ENCODE results near the gene GRM4.

GRM4 gene

GRCh38 chr6:34070315-34071135 is 75.4 kb downstream of the GRM4 start:
- peak overlapping the region; percentile 19; the same call in 1 of the 2 replicates for H3K27ac ChIP-seq
- POLR2A ChIA-PET (ENCODE audit: low non-redundant PET) = no interaction called here
- CTCF ChIA-PET = interaction anchor here (0.7 kb wide), 1 partner anchor 15 kb away, joined by 3 read pairs; no protein-coding TSS in a partner anchor
- TF ChIP-seq CTCF (conservative IDR thresholded peaks at IDR 0.05; ENCODE audit: low read depth) = no peak
- peak; percentile 26 for DNase-seq (ENCODE audit: low spot score)

- POLR2A ChIA-PET (ENCODE audit: low non-redundant PET) = no interaction called here
- no peak overlapping the region; the same call in 1 of the 2 replicates for H3K27ac ChIP-seq
- TF ChIP-seq CTCF (conservative IDR thresholded peaks at IDR 0.05; ENCODE audit: low read depth) = no peak
- DNase-seq (ENCODE audit: low spot score) = no peak
- CTCF ChIA-PET = interaction anchor here (0.6 to 1.2 kb wide), 3 partner anchors 13 to 359 kb away, joined by 3 to 6 read pairs (median 3); no protein-coding TSS in a partner anchor
These were observed 77.3 kb downstream of the GRM4 start for GRCh38 chr6:34068462-34069044.

GRCh38 chr6:34067814-34068213 is 78.1 kb downstream of the GRM4 start:
- no peak overlapping the region for H3K27ac ChIP-seq
- no peak for TF ChIP-seq CTCF (conservative IDR thresholded peaks at IDR 0.05; ENCODE audit: low read depth)
- ChIA-PET CTCF (no interaction called here), POLR2A (ENCODE audit: low non-redundant PET) (no interaction called here)
- DNase-seq (ENCODE audit: low spot score) = no peak

GRCh38 chr6:34066772-34067770 is 78.8 kb downstream of the GRM4 start:
- DNase-seq (ENCODE audit: low spot score) = no peak
- CTCF ChIA-PET = no interaction called here
- POLR2A ChIA-PET (ENCODE audit: low non-redundant PET) = no interaction called here
- H3K27ac ChIP-seq = no peak overlapping the region
- TF ChIP-seq CTCF (conservative IDR thresholded peaks at IDR 0.05; ENCODE audit: low read depth) = no peak

- no peak for TF ChIP-seq CTCF (conservative IDR thresholded peaks at IDR 0.05; ENCODE audit: low read depth)
- DNase-seq (ENCODE audit: low spot score) = no peak
- H3K27ac ChIP-seq = peak overlapping the region; percentile 69
- POLR2A ChIA-PET (ENCODE audit: low non-redundant PET) = no interaction called here
- CTCF ChIA-PET = interaction anchor here (0.8 to 1.1 kb wide), 2 partner anchors 11 to 114 kb away, joined by 3 to 4 read pairs; no protein-coding TSS in a partner anchor
These were observed 79.7 kb downstream of the GRM4 start for GRCh38 chr6:34066218-34066571.

Measured in RWPE1 (cell line).